ENCODE data around the gene GMNN. TPM values are rescaled to one million over a fixed set of nuclear protein-coding genes. Genes with fewer than 3 reads are reported as not detected.
"Not testable (repeated sequence)": the region's sequence is repeated elsewhere in the genome, so short reads cannot be mapped to it uniquely, and the experiment has no call there.

GMNN gene
- polyA plus RNA-seq, 4 donors: 20.8 to 48.3 (median 33.8) TPM

GRCh38 chr6:24753545-24753944 is 21.2 kb upstream of the GMNN start:
- peaks cover 0 to 10% (median 0%) of the 10 kb centered on the region in 3 donors for H3K4me1 ChIP-seq (ENCODE audit: control insufficient read depth in 3 of 3, insufficient read depth in 2 of 3, low read depth in 1 of 3, low read length in 2 of 3)
- H3K27ac ChIP-seq (ENCODE audit: low read depth in 1 of 3, low read length in 2 of 3): peak overlapping the region in 1 of 3 donors; percentile 35
- H3K9me3 ChIP-seq (ENCODE audit: control insufficient read depth in 2 of 2, insufficient read depth in 1 of 2, low read depth in 1 of 2, low read length in 1 of 2): peaks cover 0 to 9% of the 10 kb centered on the region in 2 donors
- FAIRE-seq (no peak), DNase-seq (peak in 1 of 2 donors; percentile 29)
- no peak overlapping the region for H3K4me3 ChIP-seq (ENCODE audit: low read depth in 1 of 3, low read length in 3 of 3)
- H3K27me3 ChIP-seq (ENCODE audit: control insufficient read depth in 3 of 3, insufficient read depth in 3 of 3, low read length in 3 of 3): no peaks in the 10 kb centered on the region
- 57 to 75% (median 58%) methylated on average over 2 of the region's 2 CpGs for WGBS, 3 donors
- H3K36me3 ChIP-seq (ENCODE audit: control insufficient read depth in 3 of 3, insufficient read depth in 2 of 3, low read depth in 1 of 3, low read length in 3 of 3): no peaks in the 10 kb centered on the region

- H3K9me3 ChIP-seq (ENCODE audit: control insufficient read depth in 2 of 2, insufficient read depth in 1 of 2, low read depth in 1 of 2, low read length in 1 of 2); H3K27me3 ChIP-seq (ENCODE audit: control insufficient read depth in 3 of 3, insufficient read depth in 3 of 3, low read length in 3 of 3); H3K4me3 ChIP-seq (ENCODE audit: low read depth in 1 of 3, low read length in 3 of 3); H3K4me1 ChIP-seq (ENCODE audit: control insufficient read depth in 3 of 3, insufficient read depth in 2 of 3, low read depth in 1 of 3, low read length in 2 of 3); DNase-seq; FAIRE-seq; H3K36me3 ChIP-seq (ENCODE audit: control insufficient read depth in 3 of 3, insufficient read depth in 2 of 3, low read depth in 1 of 3, low read length in 3 of 3); H3K27ac ChIP-seq (ENCODE audit: low read depth in 1 of 3, low read length in 2 of 3): not testable (repeated sequence)
- WGBS, 3 donors: 82 to 90% (median 87%) methylated on average over 4 of the region's 4 CpGs
Measured at GRCh38 chr6:24754378-24754777, 20.4 kb upstream of the GMNN start.

GRCh38 chr6:24755279-24755678 is 19.5 kb upstream of the GMNN start:
- Histone ChIP-seq H3K27me3 (ENCODE audit: control insufficient read depth in 3 of 3, insufficient read depth in 3 of 3, low read length in 3 of 3) (no peaks in the 10 kb centered on the region), H3K27ac (ENCODE audit: low read depth in 1 of 3, low read length in 2 of 3) (no peak overlapping the region), H3K36me3 (ENCODE audit: control insufficient read depth in 3 of 3, insufficient read depth in 2 of 3, low read depth in 1 of 3, low read length in 3 of 3) (no peaks in the 10 kb centered on the region), H3K9me3 (ENCODE audit: control insufficient read depth in 2 of 2, insufficient read depth in 1 of 2, low read depth in 1 of 2, low read length in 1 of 2) (peaks cover 0 to 9% of the 10 kb centered on the region in 2 donors), H3K4me1 (ENCODE audit: control insufficient read depth in 3 of 3, insufficient read depth in 2 of 3, low read depth in 1 of 3, low read length in 2 of 3) (peaks cover 0 to 10% (median 0%) of the 10 kb centered on the region in 3 donors), H3K4me3 (ENCODE audit: low read depth in 1 of 3, low read length in 3 of 3) (no peak overlapping the region)
- FAIRE-seq (no peak), DNase-seq (peak in 1 of 2 donors; percentile 45)

GRCh38 chr6:24757611-24758010 is 17.1 kb upstream of the GMNN start:
- DNase-seq (no peak), FAIRE-seq (no peak)
- WGBS, 3 donors: 92 to 97% (median 95%) methylated on average over 6 of the region's 6 CpGs
- H3K27me3 ChIP-seq (ENCODE audit: control insufficient read depth in 3 of 3, insufficient read depth in 3 of 3, low read length in 3 of 3): no peaks in the 10 kb centered on the region
- H3K4me3 ChIP-seq (ENCODE audit: low read depth in 1 of 3, low read length in 3 of 3): no peak overlapping the region
- peaks cover 0 to 9% of the 10 kb centered on the region in 2 donors for H3K9me3 ChIP-seq (ENCODE audit: control insufficient read depth in 2 of 2, insufficient read depth in 1 of 2, low read depth in 1 of 2, low read length in 1 of 2)
- H3K27ac ChIP-seq (ENCODE audit: low read depth in 1 of 3, low read length in 2 of 3): no peak overlapping the region
- H3K36me3 ChIP-seq (ENCODE audit: control insufficient read depth in 3 of 3, insufficient read depth in 2 of 3, low read depth in 1 of 3, low read length in 3 of 3): no peaks in the 10 kb centered on the region
- H3K4me1 ChIP-seq (ENCODE audit: control insufficient read depth in 3 of 3, insufficient read depth in 2 of 3, low read depth in 1 of 3, low read length in 2 of 3): peaks cover 0 to 8% (median 0%) of the 10 kb centered on the region in 3 donors

- H3K9me3 ChIP-seq (ENCODE audit: control insufficient read depth in 2 of 2, insufficient read depth in 1 of 2, low read depth in 1 of 2, low read length in 1 of 2): peaks cover 0 to 4% of the 10 kb centered on the region in 2 donors
- H3K4me3 ChIP-seq (ENCODE audit: low read depth in 1 of 3, low read length in 3 of 3): no peak overlapping the region
- DNase-seq (no peak), FAIRE-seq (no peak)
- no peaks in the 10 kb centered on the region for H3K36me3 ChIP-seq (ENCODE audit: control insufficient read depth in 3 of 3, insufficient read depth in 2 of 3, low read depth in 1 of 3, low read length in 3 of 3)
- 91 to 94% (median 94%) methylated on average over 3 of the region's 3 CpGs for WGBS, 3 donors
- no peaks in the 10 kb centered on the region for H3K27me3 ChIP-seq (ENCODE audit: control insufficient read depth in 3 of 3, insufficient read depth in 3 of 3, low read length in 3 of 3)
- no peak overlapping the region for H3K27ac ChIP-seq (ENCODE audit: low read depth in 1 of 3, low read length in 2 of 3)
- H3K4me1 ChIP-seq (ENCODE audit: control insufficient read depth in 3 of 3, insufficient read depth in 2 of 3, low read depth in 1 of 3, low read length in 2 of 3): peaks cover 0 to 13% (median 0%) of the 10 kb centered on the region in 3 donors
Measured at GRCh38 chr6:24759718-24760117, 15.0 kb upstream of the GMNN start.

GRCh38 chr6:24760210-24760609 is 14.5 kb upstream of the GMNN start:
- Histone ChIP-seq H3K4me3 (ENCODE audit: low read depth in 1 of 3, low read length in 3 of 3) (no peak overlapping the region), H3K4me1 (ENCODE audit: control insufficient read depth in 3 of 3, insufficient read depth in 2 of 3, low read depth in 1 of 3, low read length in 2 of 3) (peaks cover 0 to 13% (median 0%) of the 10 kb centered on the region in 3 donors), H3K27ac (ENCODE audit: low read depth in 1 of 3, low read length in 2 of 3) (no peak overlapping the region), H3K36me3 (ENCODE audit: control insufficient read depth in 3 of 3, insufficient read depth in 2 of 3, low read depth in 1 of 3, low read length in 3 of 3) (no peaks in the 10 kb centered on the region), H3K9me3 (ENCODE audit: control insufficient read depth in 2 of 2, insufficient read depth in 1 of 2, low read depth in 1 of 2, low read length in 1 of 2) (peaks cover 0 to 7% of the 10 kb centered on the region in 2 donors), H3K27me3 (ENCODE audit: control insufficient read depth in 3 of 3, insufficient read depth in 3 of 3, low read length in 3 of 3) (no peaks in the 10 kb centered on the region)
- DNase-seq (no peak), FAIRE-seq (no peak)
- WGBS, 3 donors: 96 to 97% (median 96%) methylated on average over 5 of the region's 5 CpGs

GRCh38 chr6:24761193-24761835 is 13.4 kb upstream of the GMNN start:
- 85 to 86% (median 86%) methylated on average over 17 of the region's 17 CpGs for whole genome bisulfite sequencing, 3 donors
- peaks cover 0 to 13% (median 0%) of the 10 kb centered on the region in 3 donors for H3K4me1 ChIP-seq (ENCODE audit: control insufficient read depth in 3 of 3, insufficient read depth in 2 of 3, low read depth in 1 of 3, low read length in 2 of 3)
- no peaks in the 10 kb centered on the region for H3K36me3 ChIP-seq (ENCODE audit: control insufficient read depth in 3 of 3, insufficient read depth in 2 of 3, low read depth in 1 of 3, low read length in 3 of 3)
- H3K27ac ChIP-seq (ENCODE audit: low read depth in 1 of 3, low read length in 2 of 3): no peak overlapping the region
- H3K9me3 ChIP-seq (ENCODE audit: control insufficient read depth in 2 of 2, insufficient read depth in 1 of 2, low read depth in 1 of 2, low read length in 1 of 2): peaks cover 0 to 7% of the 10 kb centered on the region in 2 donors
- H3K27me3 ChIP-seq (ENCODE audit: control insufficient read depth in 3 of 3, insufficient read depth in 3 of 3, low read length in 3 of 3): no peaks in the 10 kb centered on the region
- DNase-seq: peak in 1 of 2 donors; percentile 37
- no peak for FAIRE-seq
- no peak overlapping the region for H3K4me3 ChIP-seq (ENCODE audit: low read depth in 1 of 3, low read length in 3 of 3)

GRCh38 chr6:24761851-24762250 is 12.9 kb upstream of the GMNN start:
- no peaks in the 10 kb centered on the region for H3K27me3 ChIP-seq (ENCODE audit: control insufficient read depth in 3 of 3, insufficient read depth in 3 of 3, low read length in 3 of 3)
- H3K4me1 ChIP-seq (ENCODE audit: control insufficient read depth in 3 of 3, insufficient read depth in 2 of 3, low read depth in 1 of 3, low read length in 2 of 3): peaks cover 0 to 13% (median 0%) of the 10 kb centered on the region in 3 donors
- DNase-seq (no peak), FAIRE-seq (no peak)
- H3K4me3 ChIP-seq (ENCODE audit: low read depth in 1 of 3, low read length in 3 of 3): no peak overlapping the region
- H3K9me3 ChIP-seq (ENCODE audit: control insufficient read depth in 2 of 2, insufficient read depth in 1 of 2, low read depth in 1 of 2, low read length in 1 of 2): peaks cover 0 to 7% of the 10 kb centered on the region in 2 donors
- no peak overlapping the region for H3K27ac ChIP-seq (ENCODE audit: low read depth in 1 of 3, low read length in 2 of 3)
- H3K36me3 ChIP-seq (ENCODE audit: control insufficient read depth in 3 of 3, insufficient read depth in 2 of 3, low read depth in 1 of 3, low read length in 3 of 3): no peaks in the 10 kb centered on the region

GRCh38 chr6:24763578-24763977 is 11.2 kb upstream of the GMNN start:
- DNase-seq: peak; percentile 78 to 97
- WGBS, 3 donors: 13 to 56% (median 36%) methylated on average over 3 of the region's 3 CpGs
- peak overlapping the region in 2 of 3 donors; percentile 8 to 62 for H3K27ac ChIP-seq (ENCODE audit: low read depth in 1 of 3, low read length in 2 of 3)
- H3K27me3 ChIP-seq (ENCODE audit: control insufficient read depth in 3 of 3, insufficient read depth in 3 of 3, low read length in 3 of 3): no peaks in the 10 kb centered on the region
- no peaks in the 10 kb centered on the region for H3K36me3 ChIP-seq (ENCODE audit: control insufficient read depth in 3 of 3, insufficient read depth in 2 of 3, low read depth in 1 of 3, low read length in 3 of 3)
- no peak for FAIRE-seq
- H3K9me3 ChIP-seq (ENCODE audit: control insufficient read depth in 2 of 2, insufficient read depth in 1 of 2, low read depth in 1 of 2, low read length in 1 of 2): peaks cover 0 to 7% of the 10 kb centered on the region in 2 donors
- H3K4me3 ChIP-seq (ENCODE audit: low read depth in 1 of 3, low read length in 3 of 3): no peak overlapping the region
- peaks cover 0 to 13% (median 0%) of the 10 kb centered on the region in 3 donors for H3K4me1 ChIP-seq (ENCODE audit: control insufficient read depth in 3 of 3, insufficient read depth in 2 of 3, low read depth in 1 of 3, low read length in 2 of 3)
